SK-N-SH (cell line): ENCODE measurements around the gene KCNN2.

Source experiments
- EP300 ChIP-seq, 2 experiments: IDR thresholded peaks; 2 replicates each; pipeline versions ENCODE4 v1.4.0 to v1.6.1; 2012; ENCODE audit warnings: borderline replicate concordance in 1 of 2, low read depth in 1 of 2, low read length in 1 of 2
- EZH2phosphoT487 ChIP-seq: fragments of 200-600 bp; sonication (generic); IDR thresholded peaks from 2 replicates; pipeline ENCODE4 v1.6.1; 2017; ENCODE audit warnings: low read depth, mixed run types, mild to moderate bottlenecking, antibody characterized with exemption, moderate library complexity, borderline replicate concordance
- MXI1 ChIP-seq: IDR thresholded peaks from 2 replicates; pipeline ENCODE4 v1.6.1; 2012; ENCODE audit warnings: mild to moderate bottlenecking, low read depth, low read length, improper control_type of control experiment
- POLR2AphosphoS5 ChIP-seq: IDR thresholded peaks from 2 replicates; pipeline ENCODE4 v1.6.1; 2012; ENCODE audit warnings: low read depth, low read length
- RAD21 ChIP-seq: IDR thresholded peaks from 2 replicates; pipeline ENCODE4 v1.6.1; 2012; ENCODE audit warnings: mild to moderate bottlenecking, low read length
- SMC3 ChIP-seq: IDR thresholded peaks from 2 replicates; pipeline ENCODE4 v1.6.1; 2012; ENCODE audit warnings: low read depth, low read length, improper control_type of control experiment
- TCF12 ChIP-seq: IDR thresholded peaks from 2 replicates; pipeline ENCODE4 v1.4.0; 2012
- TEAD4 ChIP-seq: IDR thresholded peaks from 2 replicates; pipeline ENCODE4 v1.4.0; 2012; ENCODE audit warnings: mild to moderate bottlenecking, borderline replicate concordance; ENCODE audit not compliant: insufficient read depth
- TF ChIP-seq, protein P1 (sequence below): IDR thresholded peaks from 2 replicates; pipeline ENCODE4 v1.4.0; 2012; ENCODE audit warnings: low read depth, borderline replicate concordance
- TF ChIP-seq, protein P2 (sequence below): IDR thresholded peaks from 2 replicates; pipeline ENCODE4 v1.6.1; 2012; ENCODE audit warnings: mild to moderate bottlenecking, low read depth, low read length, moderate library complexity
- TF ChIP-seq, protein P3 (sequence below): IDR thresholded peaks from 2 replicates; pipeline ENCODE4 v1.4.0; 2012; ENCODE audit warnings: low read depth, borderline replicate concordance
- TF ChIP-seq, protein P4 (sequence below): fragments of 200-600 bp; sonication (generic); IDR thresholded peaks from 2 replicates; pipeline ENCODE4 v1.6.1; 2017; ENCODE audit warnings: antibody characterized with exemption, mild to moderate bottlenecking, moderate library complexity
- TF ChIP-seq, protein P5 (sequence below): fragments of 150-350 bp; IDR thresholded peaks from 2 replicates; pipeline ENCODE4 v1.6.1; 2017; ENCODE audit warnings: antibody characterized with exemption, low read length, low read depth, borderline replicate concordance
- TF ChIP-seq, protein P6 (sequence below): fragments of 150-350 bp; IDR thresholded peaks from 2 replicates; pipeline ENCODE4 v1.6.1; 2016; ENCODE audit warnings: mild to moderate bottlenecking, low read depth, low read length

DNA sequence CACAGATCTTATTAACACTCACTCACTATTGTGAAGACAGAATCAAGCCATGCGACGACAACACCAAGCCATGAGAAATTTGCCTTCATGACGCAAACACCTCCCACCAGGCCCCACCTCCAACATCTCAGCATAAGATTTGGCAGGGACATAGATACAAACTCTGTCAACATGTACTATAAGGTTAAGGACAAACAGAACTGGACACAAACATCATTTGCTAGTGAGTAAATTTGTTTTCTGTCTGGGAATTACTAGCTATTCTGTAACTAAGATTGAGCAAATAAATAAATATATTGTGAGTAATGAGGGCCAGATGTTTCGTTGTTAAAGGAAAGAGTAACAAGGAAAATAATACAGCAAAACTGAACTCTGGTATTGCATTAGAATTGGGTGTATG, 15.7 kb upstream of the KCNN2 start:
- TF ChIP-seq, protein P1, sequence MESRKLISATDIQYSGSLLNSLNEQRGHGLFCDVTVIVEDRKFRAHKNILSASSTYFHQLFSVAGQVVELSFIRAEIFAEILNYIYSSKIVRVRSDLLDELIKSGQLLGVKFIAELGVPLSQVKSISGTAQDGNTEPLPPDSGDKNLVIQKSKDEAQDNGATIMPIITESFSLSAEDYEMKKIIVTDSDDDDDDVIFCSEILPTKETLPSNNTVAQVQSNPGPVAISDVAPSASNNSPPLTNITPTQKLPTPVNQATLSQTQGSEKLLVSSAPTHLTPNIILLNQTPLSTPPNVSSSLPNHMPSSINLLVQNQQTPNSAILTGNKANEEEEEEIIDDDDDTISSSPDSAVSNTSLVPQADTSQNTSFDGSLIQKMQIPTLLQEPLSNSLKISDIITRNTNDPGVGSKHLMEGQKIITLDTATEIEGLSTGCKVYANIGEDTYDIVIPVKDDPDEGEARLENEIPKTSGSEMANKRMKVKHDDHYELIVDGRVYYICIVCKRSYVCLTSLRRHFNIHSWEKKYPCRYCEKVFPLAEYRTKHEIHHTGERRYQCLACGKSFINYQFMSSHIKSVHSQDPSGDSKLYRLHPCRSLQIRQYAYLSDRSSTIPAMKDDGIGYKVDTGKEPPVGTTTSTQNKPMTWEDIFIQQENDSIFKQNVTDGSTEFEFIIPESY, result no peak
- TF ChIP-seq, protein P2, sequence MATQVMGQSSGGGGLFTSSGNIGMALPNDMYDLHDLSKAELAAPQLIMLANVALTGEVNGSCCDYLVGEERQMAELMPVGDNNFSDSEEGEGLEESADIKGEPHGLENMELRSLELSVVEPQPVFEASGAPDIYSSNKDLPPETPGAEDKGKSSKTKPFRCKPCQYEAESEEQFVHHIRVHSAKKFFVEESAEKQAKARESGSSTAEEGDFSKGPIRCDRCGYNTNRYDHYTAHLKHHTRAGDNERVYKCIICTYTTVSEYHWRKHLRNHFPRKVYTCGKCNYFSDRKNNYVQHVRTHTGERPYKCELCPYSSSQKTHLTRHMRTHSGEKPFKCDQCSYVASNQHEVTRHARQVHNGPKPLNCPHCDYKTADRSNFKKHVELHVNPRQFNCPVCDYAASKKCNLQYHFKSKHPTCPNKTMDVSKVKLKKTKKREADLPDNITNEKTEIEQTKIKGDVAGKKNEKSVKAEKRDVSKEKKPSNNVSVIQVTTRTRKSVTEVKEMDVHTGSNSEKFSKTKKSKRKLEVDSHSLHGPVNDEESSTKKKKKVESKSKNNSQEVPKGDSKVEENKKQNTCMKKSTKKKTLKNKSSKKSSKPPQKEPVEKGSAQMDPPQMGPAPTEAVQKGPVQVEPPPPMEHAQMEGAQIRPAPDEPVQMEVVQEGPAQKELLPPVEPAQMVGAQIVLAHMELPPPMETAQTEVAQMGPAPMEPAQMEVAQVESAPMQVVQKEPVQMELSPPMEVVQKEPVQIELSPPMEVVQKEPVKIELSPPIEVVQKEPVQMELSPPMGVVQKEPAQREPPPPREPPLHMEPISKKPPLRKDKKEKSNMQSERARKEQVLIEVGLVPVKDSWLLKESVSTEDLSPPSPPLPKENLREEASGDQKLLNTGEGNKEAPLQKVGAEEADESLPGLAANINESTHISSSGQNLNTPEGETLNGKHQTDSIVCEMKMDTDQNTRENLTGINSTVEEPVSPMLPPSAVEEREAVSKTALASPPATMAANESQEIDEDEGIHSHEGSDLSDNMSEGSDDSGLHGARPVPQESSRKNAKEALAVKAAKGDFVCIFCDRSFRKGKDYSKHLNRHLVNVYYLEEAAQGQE, result no peak
- TF ChIP-seq POLR2AphosphoS5 (no peak), SMC3 (no peak), TEAD4 (no peak), TCF12 (no peak), MXI1 (no peak), EZH2phosphoT487 (no peak), EP300 (IDR thresholded peaks at IDR 0.05; ENCODE audit: borderline replicate concordance in 1 of 2, low read depth in 1 of 2, low read length in 1 of 2) (no peak), RAD21 (no peak)
- TF ChIP-seq, protein P3, sequence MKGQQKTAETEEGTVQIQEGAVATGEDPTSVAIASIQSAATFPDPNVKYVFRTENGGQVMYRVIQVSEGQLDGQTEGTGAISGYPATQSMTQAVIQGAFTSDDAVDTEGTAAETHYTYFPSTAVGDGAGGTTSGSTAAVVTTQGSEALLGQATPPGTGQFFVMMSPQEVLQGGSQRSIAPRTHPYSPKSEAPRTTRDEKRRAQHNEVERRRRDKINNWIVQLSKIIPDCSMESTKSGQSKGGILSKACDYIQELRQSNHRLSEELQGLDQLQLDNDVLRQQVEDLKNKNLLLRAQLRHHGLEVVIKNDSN, result no peak
- TF ChIP-seq, protein P4, sequence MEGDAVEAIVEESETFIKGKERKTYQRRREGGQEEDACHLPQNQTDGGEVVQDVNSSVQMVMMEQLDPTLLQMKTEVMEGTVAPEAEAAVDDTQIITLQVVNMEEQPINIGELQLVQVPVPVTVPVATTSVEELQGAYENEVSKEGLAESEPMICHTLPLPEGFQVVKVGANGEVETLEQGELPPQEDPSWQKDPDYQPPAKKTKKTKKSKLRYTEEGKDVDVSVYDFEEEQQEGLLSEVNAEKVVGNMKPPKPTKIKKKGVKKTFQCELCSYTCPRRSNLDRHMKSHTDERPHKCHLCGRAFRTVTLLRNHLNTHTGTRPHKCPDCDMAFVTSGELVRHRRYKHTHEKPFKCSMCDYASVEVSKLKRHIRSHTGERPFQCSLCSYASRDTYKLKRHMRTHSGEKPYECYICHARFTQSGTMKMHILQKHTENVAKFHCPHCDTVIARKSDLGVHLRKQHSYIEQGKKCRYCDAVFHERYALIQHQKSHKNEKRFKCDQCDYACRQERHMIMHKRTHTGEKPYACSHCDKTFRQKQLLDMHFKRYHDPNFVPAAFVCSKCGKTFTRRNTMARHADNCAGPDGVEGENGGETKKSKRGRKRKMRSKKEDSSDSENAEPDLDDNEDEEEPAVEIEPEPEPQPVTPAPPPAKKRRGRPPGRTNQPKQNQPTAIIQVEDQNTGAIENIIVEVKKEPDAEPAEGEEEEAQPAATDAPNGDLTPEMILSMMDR, result no peak
- TF ChIP-seq, protein P5, sequence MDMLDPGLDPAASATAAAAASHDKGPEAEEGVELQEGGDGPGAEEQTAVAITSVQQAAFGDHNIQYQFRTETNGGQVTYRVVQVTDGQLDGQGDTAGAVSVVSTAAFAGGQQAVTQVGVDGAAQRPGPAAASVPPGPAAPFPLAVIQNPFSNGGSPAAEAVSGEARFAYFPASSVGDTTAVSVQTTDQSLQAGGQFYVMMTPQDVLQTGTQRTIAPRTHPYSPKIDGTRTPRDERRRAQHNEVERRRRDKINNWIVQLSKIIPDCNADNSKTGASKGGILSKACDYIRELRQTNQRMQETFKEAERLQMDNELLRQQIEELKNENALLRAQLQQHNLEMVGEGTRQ, result no peak
- TF ChIP-seq, protein P6, sequence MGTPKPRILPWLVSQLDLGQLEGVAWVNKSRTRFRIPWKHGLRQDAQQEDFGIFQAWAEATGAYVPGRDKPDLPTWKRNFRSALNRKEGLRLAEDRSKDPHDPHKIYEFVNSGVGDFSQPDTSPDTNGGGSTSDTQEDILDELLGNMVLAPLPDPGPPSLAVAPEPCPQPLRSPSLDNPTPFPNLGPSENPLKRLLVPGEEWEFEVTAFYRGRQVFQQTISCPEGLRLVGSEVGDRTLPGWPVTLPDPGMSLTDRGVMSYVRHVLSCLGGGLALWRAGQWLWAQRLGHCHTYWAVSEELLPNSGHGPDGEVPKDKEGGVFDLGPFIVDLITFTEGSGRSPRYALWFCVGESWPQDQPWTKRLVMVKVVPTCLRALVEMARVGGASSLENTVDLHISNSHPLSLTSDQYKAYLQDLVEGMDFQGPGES, result no peak
